ENCODE data around the gene HBZ. TPM values are rescaled to one million over a fixed set of nuclear protein-coding genes. Genes with fewer than 3 reads are reported as not detected.

Gene HBZ
- total and polyA plus RNA-seq, 2 of the 8 experiments (the other 6 are each of a cell fraction or from before 2014, with no cell fraction given), result 0.12 TPM; not detected in 1

GRCh38 chr16:175011-175949 lies 22.8 kb downstream of the HBZ start:
- H2BK120ac ChIP-seq (replicated peaks; ENCODE audit: low read depth, low read length), result no peak overlapping the region
- H3K23ac ChIP-seq (ENCODE audit: insufficient read length), result no peak overlapping the region
- ChIA-PET POLR2A (ENCODE audit: partially characterized antibody) (no interaction called here), CTCF (ENCODE audit: partially characterized antibody) (interaction anchor here (1.2 to 1.9 kb wide), 2 partner anchors 68 to 110 kb away, joined by 4 to 5 read pairs; no protein-coding TSS in a partner anchor)
- H2AFZ ChIP-seq (ENCODE audit: low read length), result no peak overlapping the region
- peaks cover 0 to 6% (median 0%) of the 10 kb centered on the region in 4 experiments; a peak in 4 of 7 replicates for H3K4me1 ChIP-seq (replicated peaks in 1 of 4; ENCODE audit: control insufficient read depth in 3 of 4, insufficient read depth in 4 of 4, low read length in 3 of 4)
- H2BK12ac ChIP-seq (ENCODE audit: low read depth, low read length), result peak overlapping the region; percentile 76; the same call in 1 of the 2 replicates
- H3K79me2 ChIP-seq (ENCODE audit: control insufficient read depth in 1 of 2, insufficient read depth in 2 of 2, low read length in 2 of 2), result no peaks in the 10 kb centered on the region
- no peak overlapping the region; a peak in 1 of 4 replicates for H3K4me2 ChIP-seq (ENCODE audit: insufficient read depth in 1 of 2, low read depth in 2 of 2, low read length in 2 of 2)
- no peak overlapping the region for H2BK5ac ChIP-seq (ENCODE audit: low read depth, low read length)
- peaks cover 8 to 17% of the 10 kb centered on the region in 2 experiments for H4K20me1 ChIP-seq (replicated peaks in 1 of 2; ENCODE audit: control insufficient read depth in 1 of 2, insufficient read depth in 2 of 2, low read length in 2 of 2)
- FAIRE-seq (no peak), DNase-seq (ENCODE audit: low read depth in 1 of 2, low spot score in 2 of 2) (no peak)
- H3K4me3 ChIP-seq (ENCODE audit: extremely low read depth in 1 of 4, insufficient read depth in 2 of 4, low read depth in 3 of 4, low read length in 4 of 4), result no peak overlapping the region
- no peak overlapping the region; the same call in 1 of the 2 replicates for H4K8ac ChIP-seq (ENCODE audit: extremely low read depth, insufficient read depth, low read length)
- no peak overlapping the region; the same call in 1 of the 2 replicates for H2BK15ac ChIP-seq (ENCODE audit: low read length)
- no peak overlapping the region for H2BK20ac ChIP-seq (ENCODE audit: low read length)
- no peak overlapping the region for H4K5ac ChIP-seq (ENCODE audit: insufficient read length, low read depth, low read length)
- WGBS, 2 experiments (ENCODE audit: extremely low coverage in 1 of 2, insufficient coverage in 1 of 2, insufficient read length in 1 of 2, insufficient replicate concordance in 2 of 2, low coverage in 1 of 2, low lambda C conversion rate in 2 of 2, missing lambda C conversion rate in 1 of 2), result 55% methylated on average over 7 of the region's 8 CpGs; no CpG with 5 or more reads in 1 of the 2 experiments
- no peak overlapping the region for H3K9ac ChIP-seq (replicated peaks in 1 of 4; ENCODE audit: extremely low read depth in 1 of 4, low read depth in 3 of 4, low read length in 3 of 4)
- H3K27ac ChIP-seq (ENCODE audit: low read depth, low read length), result no peak overlapping the region
- H3K56ac ChIP-seq (replicated peaks; ENCODE audit: insufficient read length, low read depth, low read length), result no peak overlapping the region
- no peak overlapping the region for H3K18ac ChIP-seq (ENCODE audit: extremely low read depth, low read length)
- peaks cover under 1% of the 10 kb centered on the region; the same call in 1 of the 2 replicates for H3K23me2 ChIP-seq (ENCODE audit: low read depth, low read length)
- no peaks in the 10 kb centered on the region for H3K9me3 ChIP-seq (ENCODE audit: insufficient read depth in 2 of 2, low read depth in 1 of 2, low read length in 1 of 2)
- no peaks in the 10 kb centered on the region for H3K79me1 ChIP-seq (ENCODE audit: low read depth, low read length)
- H4K91ac ChIP-seq (replicated peaks; ENCODE audit: insufficient read length, low read length), result no peak overlapping the region
- peaks cover 65 to 84% (median 77%) of the 10 kb centered on the region in 4 experiments for H3K27me3 ChIP-seq (replicated peaks in 1 of 4; ENCODE audit: control insufficient read depth in 3 of 4, extremely low read depth in 1 of 4, insufficient read depth in 3 of 4, low read length in 3 of 4)
- no peak overlapping the region for H2AK5ac ChIP-seq (ENCODE audit: low read depth, low read length)
- H3K36me3 ChIP-seq (ENCODE audit: control insufficient read depth in 2 of 4, insufficient read depth in 4 of 4, low read length in 3 of 4), result no peaks in the 10 kb centered on the region
- H3K4ac ChIP-seq (replicated peaks; ENCODE audit: insufficient read length, low read depth, low read length), result no peak overlapping the region
- no peak overlapping the region for H3K14ac ChIP-seq (ENCODE audit: insufficient read length)
- TF ChIP-seq KDM4A (IDR thresholded peaks at IDR 0.05; ENCODE audit: low read depth, low read length, severe bottlenecking) (no peak), JUND (IDR thresholded peaks at IDR 0.05; ENCODE audit: low read length) (no peak), ATF3 (IDR thresholded peaks at IDR 0.05; ENCODE audit: insufficient read depth, low read depth, low read length) (no peak), YY1 (IDR thresholded peaks at IDR 0.05; ENCODE audit: low read depth, low read length) (no peak), TAF1 (IDR thresholded peaks at IDR 0.05; ENCODE audit: low read depth, low read length) (no peak), NRF1 (IDR thresholded peaks at IDR 0.05; ENCODE audit: low read depth, low read length) (no peak), RAD21 (IDR thresholded peaks at IDR 0.05 in 1 of 2, conservative IDR thresholded peaks at IDR 0.05 in 1 of 2; ENCODE audit: low read depth in 2 of 2, low read length in 2 of 2) (no peak), GABPA (IDR thresholded peaks at IDR 0.05; ENCODE audit: borderline replicate concordance, insufficient read depth, low read length) (no peak)
